ENCODE measurements around the gene UBLCP1. TPM values are rescaled to one million over a fixed set of nuclear protein-coding genes. Genes with fewer than 3 reads are reported as not detected.
"Not testable (repeated sequence)": the region's sequence is repeated elsewhere in the genome, so short reads cannot be mapped to it uniquely, and the experiment has no call there.

UBLCP1 gene
- total and polyA plus RNA-seq, 4 donors, result 6.1 to 9.5 (median 7.6) TPM

- WGBS, result 80% methylated on average over 4 of the region's 4 CpGs
- H3K4me1 ChIP-seq (ENCODE audit: control insufficient read depth in 4 of 4, insufficient read depth in 4 of 4, low read length in 3 of 4), result no peaks in the 10 kb centered on the region
Observed at GRCh38 chr5:159290741-159291140, 27.7 kb downstream of the UBLCP1 start.

GRCh38 chr5:159294921-159295320, 31.8 kb downstream of the UBLCP1 start:
- no peak overlapping the region for H3K9ac ChIP-seq (ENCODE audit: low read depth in 1 of 2, low read length in 2 of 2)
- TF ChIP-seq FOXA2 (IDR thresholded peaks at IDR 0.05) (no peak), NR2F2 (IDR thresholded peaks at IDR 0.05) (no peak), ATF3 (IDR thresholded peaks at IDR 0.05) (no peak), REST (IDR thresholded peaks at IDR 0.05) (no peak), CTCF (IDR thresholded peaks at IDR 0.05; ENCODE audit: low read depth, low read length, missing input control) (no peak), RAD21 (IDR thresholded peaks at IDR 0.05) (no peak), JUND (IDR thresholded peaks at IDR 0.05) (no peak)
- H3K9me3 ChIP-seq (ENCODE audit: control insufficient read depth in 4 of 4, low read length in 3 of 4), result peaks cover 0 to 5% (median 2%) of the 10 kb centered on the region in 4 donors
- H3K27ac ChIP-seq (ENCODE audit: low read depth in 1 of 2, low read length in 2 of 2), result no peak overlapping the region
- no peak for DNase-seq (ENCODE audit: low spot score)
- no peaks in the 10 kb centered on the region for H3K4me1 ChIP-seq (ENCODE audit: control insufficient read depth in 4 of 4, insufficient read depth in 4 of 4, low read length in 3 of 4)
- H3K36me3 ChIP-seq (ENCODE audit: control insufficient read depth in 4 of 4, insufficient read depth in 3 of 4, low read depth in 1 of 4, low read length in 3 of 4), result no peaks in the 10 kb centered on the region
- WGBS, result 92% methylated on average over 5 of the region's 5 CpGs
- no peaks in the 10 kb centered on the region for H3K27me3 ChIP-seq (ENCODE audit: control insufficient read depth in 4 of 4, insufficient read depth in 4 of 4, low read length in 3 of 4)
- H3K4me3 ChIP-seq (ENCODE audit: low read depth in 1 of 3, low read length in 3 of 3), result no peak overlapping the region

More at GRCh38 chr5:159290741-159291140, 27.7 kb downstream of the UBLCP1 start:
- H3K36me3 ChIP-seq (ENCODE audit: control insufficient read depth in 4 of 4, insufficient read depth in 3 of 4, low read depth in 1 of 4, low read length in 3 of 4), result peaks cover 0 to 3% (median under 1%) of the 10 kb centered on the region in 4 donors
- TF ChIP-seq TAF1 (conservative IDR thresholded peaks at IDR 0.05) (no peak), RXRA (IDR thresholded peaks at IDR 0.05) (no peak), REST (IDR thresholded peaks at IDR 0.05) (no peak), MAX (IDR thresholded peaks at IDR 0.05) (no peak), FOXA2 (IDR thresholded peaks at IDR 0.05) (no peak)
- no peaks in the 10 kb centered on the region for H3K9me3 ChIP-seq (ENCODE audit: control insufficient read depth in 4 of 4, low read length in 3 of 4)
- H3K9ac ChIP-seq (ENCODE audit: low read depth in 1 of 2, low read length in 2 of 2), result no peak overlapping the region
- H3K4me3 ChIP-seq (ENCODE audit: low read depth in 1 of 3, low read length in 3 of 3), result no peak overlapping the region
- H3K27me3 ChIP-seq (ENCODE audit: control insufficient read depth in 4 of 4, insufficient read depth in 4 of 4, low read length in 3 of 4), result no peaks in the 10 kb centered on the region
- H3K27ac ChIP-seq (ENCODE audit: low read depth in 1 of 2, low read length in 2 of 2), result no peak overlapping the region
- DNase-seq (ENCODE audit: low spot score), result no peak

GRCh38 chr5:159297300-159297699, 34.2 kb downstream of the UBLCP1 start:
- not testable (repeated sequence) for H3K36me3 ChIP-seq (ENCODE audit: control insufficient read depth in 4 of 4, insufficient read depth in 3 of 4, low read depth in 1 of 4, low read length in 3 of 4); H3K27ac ChIP-seq (ENCODE audit: low read depth in 1 of 2, low read length in 2 of 2); H3K4me3 ChIP-seq (ENCODE audit: low read depth in 1 of 3, low read length in 3 of 3); H3K9me3 ChIP-seq (ENCODE audit: control insufficient read depth in 4 of 4, low read length in 3 of 4); DNase-seq (ENCODE audit: low spot score); H3K27me3 ChIP-seq (ENCODE audit: control insufficient read depth in 4 of 4, insufficient read depth in 4 of 4, low read length in 3 of 4); H3K9ac ChIP-seq (ENCODE audit: low read depth in 1 of 2, low read length in 2 of 2); H3K4me1 ChIP-seq (ENCODE audit: control insufficient read depth in 4 of 4, insufficient read depth in 4 of 4, low read length in 3 of 4)
- WGBS, result 91% methylated on average over 5 of the region's 5 CpGs
